Measurements from ENCODE around the gene CAMK4. TPM values are rescaled to one million over a fixed set of nuclear protein-coding genes. Genes with fewer than 3 reads are reported as not detected.

The CAMK4 gene
- total and polyA plus RNA-seq, 7 donors = 0.02 to 1.00 (median 0.15) TPM; not detected in 1

- ATAC-seq (no peak), DNase-seq (no peak)
- Histone ChIP-seq H3K36me3 (ENCODE audit: insufficient read depth in 1 of 2, low read depth in 1 of 2) (no peaks in the 10 kb centered on the region), H3K4me1 (no peaks in the 10 kb centered on the region), H3K9me3 (no peaks in the 10 kb centered on the region), H3K4me3 (no peak overlapping the region), H3K27ac (no peak overlapping the region), H3K27me3 (ENCODE audit: insufficient read depth in 3 of 3, low read length in 2 of 3) (peaks cover 0 to 3% (median 3%) of the 10 kb centered on the region in 3 donors)
- 79 to 84% (median 81%) methylated on average over 5 of the region's 5 CpGs for WGBS, 3 donors
- TF ChIP-seq, protein P1, sequence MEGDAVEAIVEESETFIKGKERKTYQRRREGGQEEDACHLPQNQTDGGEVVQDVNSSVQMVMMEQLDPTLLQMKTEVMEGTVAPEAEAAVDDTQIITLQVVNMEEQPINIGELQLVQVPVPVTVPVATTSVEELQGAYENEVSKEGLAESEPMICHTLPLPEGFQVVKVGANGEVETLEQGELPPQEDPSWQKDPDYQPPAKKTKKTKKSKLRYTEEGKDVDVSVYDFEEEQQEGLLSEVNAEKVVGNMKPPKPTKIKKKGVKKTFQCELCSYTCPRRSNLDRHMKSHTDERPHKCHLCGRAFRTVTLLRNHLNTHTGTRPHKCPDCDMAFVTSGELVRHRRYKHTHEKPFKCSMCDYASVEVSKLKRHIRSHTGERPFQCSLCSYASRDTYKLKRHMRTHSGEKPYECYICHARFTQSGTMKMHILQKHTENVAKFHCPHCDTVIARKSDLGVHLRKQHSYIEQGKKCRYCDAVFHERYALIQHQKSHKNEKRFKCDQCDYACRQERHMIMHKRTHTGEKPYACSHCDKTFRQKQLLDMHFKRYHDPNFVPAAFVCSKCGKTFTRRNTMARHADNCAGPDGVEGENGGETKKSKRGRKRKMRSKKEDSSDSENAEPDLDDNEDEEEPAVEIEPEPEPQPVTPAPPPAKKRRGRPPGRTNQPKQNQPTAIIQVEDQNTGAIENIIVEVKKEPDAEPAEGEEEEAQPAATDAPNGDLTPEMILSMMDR (IDR thresholded peaks at IDR 0.05) = no peak
- intact Hi-C loops (cut with DNase I) = no loop called here
Observed at GRCh38 chr5:111517853-111518501, 293.8 kb downstream of the CAMK4 start.

DNA sequence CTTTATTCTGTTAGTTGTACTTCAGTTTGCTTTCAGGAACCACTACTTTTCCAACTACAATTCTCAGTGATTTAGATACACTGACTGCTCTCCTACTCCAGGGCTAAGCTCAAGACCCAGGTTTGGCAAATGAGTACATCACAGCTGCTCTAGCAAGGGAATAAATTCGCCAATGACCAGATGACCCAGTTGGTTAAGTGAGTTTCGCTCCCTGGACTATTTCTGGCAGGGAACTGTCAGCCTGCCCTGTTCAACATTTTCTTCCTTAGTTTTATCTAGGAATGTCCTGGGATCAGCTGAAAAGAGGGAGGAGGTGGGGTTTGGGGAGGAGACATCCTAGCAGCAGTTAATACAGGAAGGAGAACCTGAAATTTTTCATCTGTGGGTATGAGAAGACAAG, 294.6 kb downstream of the CAMK4 start:
- Histone ChIP-seq H3K27ac (no peak overlapping the region), H3K36me3 (ENCODE audit: insufficient read depth in 1 of 2, low read depth in 1 of 2) (no peaks in the 10 kb centered on the region), H3K27me3 (ENCODE audit: insufficient read depth in 3 of 3, low read length in 2 of 3) (peaks cover 0 to 3% (median 3%) of the 10 kb centered on the region in 3 donors), H3K4me1 (no peaks in the 10 kb centered on the region), H3K4me3 (no peak overlapping the region), H3K9me3 (no peaks in the 10 kb centered on the region)
- DNase-seq (no peak), ATAC-seq (no peak)
- intact Hi-C loops (cut with DNase I) = no loop called here
- TF ChIP-seq, protein P1 (IDR thresholded peaks at IDR 0.05) = no peak
- WGBS, 3 donors = 41 to 49% (median 48%) methylated on average over 2 of the region's 2 CpGs

DNA sequence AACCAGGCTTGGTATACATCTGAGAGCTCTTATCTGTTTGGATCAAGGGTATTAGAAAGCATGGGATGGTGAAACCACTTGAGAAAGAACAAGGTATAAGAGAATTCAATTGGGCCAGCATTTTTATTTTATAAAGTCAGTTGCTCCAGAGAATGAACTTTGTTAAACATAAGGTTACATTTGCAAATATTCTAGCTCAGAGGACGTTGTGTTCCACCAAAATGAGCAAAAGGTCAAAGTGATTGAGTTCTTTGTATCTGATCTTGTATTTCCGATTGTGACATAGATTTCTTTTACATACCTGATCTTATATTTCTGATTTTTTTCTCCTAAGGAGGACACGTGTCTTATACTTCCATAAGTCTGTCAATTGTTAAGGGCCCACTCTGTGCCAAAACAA, 296.7 kb downstream of the CAMK4 start:
- H3K27me3 ChIP-seq (ENCODE audit: insufficient read depth in 3 of 3, low read length in 2 of 3) = peaks cover 0 to 3% (median 3%) of the 10 kb centered on the region in 3 donors
- no peak for DNase-seq
- WGBS, 3 donors = 84 to 88% (median 88%) methylated on average over 3 of the region's 3 CpGs
- no peak overlapping the region for H3K27ac ChIP-seq
- no peak overlapping the region for H3K4me3 ChIP-seq
- no peaks in the 10 kb centered on the region for H3K36me3 ChIP-seq (ENCODE audit: insufficient read depth in 1 of 2, low read depth in 1 of 2)
- intact Hi-C loops (cut with DNase I) = no loop called here
- ATAC-seq = no peak
- no peaks in the 10 kb centered on the region for H3K4me1 ChIP-seq
- H3K9me3 ChIP-seq = no peaks in the 10 kb centered on the region
- TF ChIP-seq, protein P1 (IDR thresholded peaks at IDR 0.05) = no peak

DNA sequence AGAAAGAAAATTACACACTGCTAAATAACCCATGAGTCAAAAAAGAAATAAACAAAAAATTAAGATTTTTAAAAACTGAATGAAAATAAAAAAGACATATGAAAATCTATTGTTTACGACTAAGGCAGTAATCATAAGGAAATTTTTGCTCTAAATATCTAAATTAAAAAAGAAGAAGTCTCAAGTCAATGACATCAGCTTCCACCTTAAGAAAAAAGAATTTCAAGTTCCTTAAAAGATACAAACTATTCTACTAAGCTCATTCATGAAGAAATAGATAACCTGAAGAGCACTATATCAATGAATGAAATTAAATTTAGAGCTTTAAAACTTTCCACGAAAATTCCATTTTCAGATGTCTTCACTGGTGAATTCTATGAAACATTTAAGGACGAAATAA, 303.9 kb downstream of the CAMK4 start:
- intact Hi-C loops (cut with DNase I) = no loop called here
- ATAC-seq = no peak
- TF ChIP-seq, protein P1 (IDR thresholded peaks at IDR 0.05) = no peak

More for the DNA sequence above, 303.9 kb downstream of the CAMK4 start:
- no peaks in the 10 kb centered on the region for H3K27me3 ChIP-seq (ENCODE audit: insufficient read depth in 3 of 3, low read length in 2 of 3)
- no peak for DNase-seq
- no peak overlapping the region for H3K4me3 ChIP-seq
- no peaks in the 10 kb centered on the region for H3K4me1 ChIP-seq
- H3K36me3 ChIP-seq (ENCODE audit: insufficient read depth in 1 of 2, low read depth in 1 of 2) = no peaks in the 10 kb centered on the region
- no peak overlapping the region for H3K27ac ChIP-seq
- no peaks in the 10 kb centered on the region for H3K9me3 ChIP-seq
- 87 to 89% (median 89%) methylated on average over 3 of the region's 3 CpGs for WGBS, 3 donors

All from psoas muscle (tissue), 8 donors.